Stimulated activated CD4-positive, alpha-beta T cell treated with anti-CD3 and anti-CD28 coated beads, Interleukin-15, amount 100 ng/mL, for 48 hours (primary cell): ENCODE data around the gene TATDN3.
"Not testable (repeated sequence)": the region's sequence is repeated elsewhere in the genome, so short reads cannot be mapped to it uniquely, and the experiment has no call there.

Experiments used
- DNase-seq, 2 donors: peaks; one replicate each; pipeline ENCODE4 v3.0.0-alpha.2; 2020; ENCODE audit warnings: low read depth in 2 of 2

TATDN3 gene

DNA sequence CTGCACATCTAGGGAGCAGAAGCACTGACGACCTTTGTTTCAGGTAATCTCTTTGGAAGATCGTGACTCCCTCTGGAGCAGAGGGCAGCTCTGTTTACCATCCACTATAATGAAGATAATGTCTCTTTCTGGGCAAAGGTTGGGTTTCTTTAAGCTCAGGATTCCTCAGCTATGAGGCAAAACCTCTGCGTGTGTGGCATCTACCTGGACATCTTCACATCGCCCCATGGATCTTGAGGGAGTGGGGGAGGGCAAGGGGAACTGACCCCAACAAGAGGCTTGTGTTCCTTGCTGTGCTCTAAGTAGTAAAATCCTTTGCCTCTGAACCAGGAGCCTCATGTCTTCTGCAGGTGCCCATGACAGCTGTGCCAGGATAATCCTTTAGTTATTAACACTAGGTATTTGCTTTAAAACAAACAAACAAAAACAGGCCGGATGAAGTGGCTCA lies 36.2 kb downstream of the TATDN3 start:
- DNase-seq = no peak

DNA sequence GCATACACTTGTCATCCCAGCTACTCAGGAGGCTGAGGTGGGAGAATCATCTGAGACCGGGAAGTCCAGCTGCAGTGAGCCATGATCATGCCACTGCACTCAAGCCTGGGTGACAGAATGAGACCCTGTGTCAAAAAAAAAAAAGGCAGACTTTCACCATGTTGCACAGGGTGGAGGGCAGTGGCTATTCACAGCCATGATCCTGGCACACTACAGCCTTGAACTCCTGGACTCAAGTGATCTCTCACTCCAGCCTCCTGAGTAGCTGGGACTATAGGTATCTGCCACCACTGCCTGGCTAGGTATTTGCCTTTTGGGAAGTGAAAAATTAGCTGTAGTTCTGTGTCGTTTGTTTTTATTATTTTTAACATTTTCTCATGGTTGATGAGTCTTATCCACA lies 36.7 kb downstream of the TATDN3 start:
- DNase-seq = no peak

DNA sequence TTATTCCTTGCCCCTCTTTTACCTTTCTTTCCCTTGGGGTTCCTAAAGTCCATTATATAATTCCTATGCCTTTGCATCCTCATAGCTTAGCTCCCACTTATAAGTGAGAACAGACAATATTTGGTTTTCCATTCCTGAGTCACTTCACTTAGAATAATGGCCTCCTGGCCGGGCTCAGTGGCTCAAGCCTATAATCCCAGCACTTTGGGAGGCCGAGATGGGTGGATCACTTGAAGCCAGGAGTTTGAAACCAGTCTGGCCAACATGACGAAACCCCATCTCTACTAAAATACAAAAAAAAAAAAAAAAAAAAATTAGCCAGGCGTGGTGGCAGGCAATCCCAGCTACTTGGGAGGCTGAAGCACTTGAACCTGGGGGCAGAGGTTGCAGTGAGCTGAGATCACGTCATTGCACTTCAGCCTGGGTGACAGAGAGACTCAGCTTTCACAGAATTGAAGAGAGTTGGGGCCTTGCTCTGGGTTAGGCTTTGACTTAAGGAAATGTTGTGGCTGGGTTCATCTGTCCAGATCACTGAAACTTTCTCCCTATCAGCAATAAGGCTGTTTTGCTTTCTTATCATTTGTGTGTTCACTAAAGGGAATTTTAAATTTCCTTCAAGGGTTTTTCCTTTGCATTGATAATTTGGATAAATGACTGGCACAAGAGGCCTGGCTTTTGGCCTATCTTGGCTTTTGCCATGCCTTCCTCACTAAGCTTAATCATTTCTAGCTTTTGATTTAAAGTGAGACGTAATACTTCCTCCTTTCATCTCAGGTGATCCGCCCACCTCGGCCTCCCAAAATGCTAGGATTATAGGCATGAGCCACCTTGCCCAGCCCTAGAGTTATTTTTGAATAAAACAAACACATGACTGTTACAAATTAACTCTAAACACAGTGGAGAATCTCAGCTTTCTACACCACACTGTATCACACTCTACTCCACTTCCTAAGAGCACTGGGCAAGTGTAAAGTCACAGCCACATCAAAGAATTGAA lies 41.8 kb downstream of the TATDN3 start:
- DNase-seq = not testable (repeated sequence)

DNA sequence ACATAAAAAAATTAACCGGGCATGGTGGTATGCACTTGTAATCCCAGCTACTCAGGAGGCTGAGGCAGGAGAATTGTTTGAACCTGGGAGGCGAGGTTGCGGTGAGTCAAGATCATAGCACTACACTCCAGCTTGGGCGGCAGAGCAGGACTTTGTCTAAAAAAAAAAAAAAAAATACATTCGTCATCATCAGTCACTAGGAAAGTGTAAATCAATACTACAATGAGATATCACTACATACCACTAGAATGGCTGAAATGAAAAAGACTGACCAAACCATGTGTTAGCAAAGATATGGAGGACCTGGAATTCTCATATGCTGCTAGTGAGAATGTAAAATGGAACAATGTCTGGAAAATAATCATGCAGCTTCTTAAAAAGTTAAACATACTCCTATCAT lies 46.5 kb downstream of the TATDN3 start:
- no peak for DNase-seq

DNA sequence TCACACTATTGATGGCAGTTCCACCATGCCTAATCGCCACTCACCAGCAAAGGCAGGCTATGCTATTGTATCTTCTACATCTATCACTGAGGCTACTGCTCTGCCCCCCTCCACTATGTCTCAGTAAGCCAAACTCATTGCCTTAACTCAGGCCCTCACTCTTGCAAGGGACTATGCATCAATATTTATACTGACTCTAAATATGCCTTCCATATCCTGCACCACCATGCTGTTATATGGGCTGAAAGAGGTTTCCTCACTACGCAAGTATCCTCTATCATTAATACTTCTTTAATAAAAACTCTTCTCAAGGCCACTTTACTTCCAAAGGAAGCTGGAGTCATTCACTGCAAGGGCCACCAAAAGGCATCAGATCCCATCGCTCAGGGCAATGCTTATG lies 52.8 kb downstream of the TATDN3 start:
- DNase-seq = not testable (repeated sequence)

DNA sequence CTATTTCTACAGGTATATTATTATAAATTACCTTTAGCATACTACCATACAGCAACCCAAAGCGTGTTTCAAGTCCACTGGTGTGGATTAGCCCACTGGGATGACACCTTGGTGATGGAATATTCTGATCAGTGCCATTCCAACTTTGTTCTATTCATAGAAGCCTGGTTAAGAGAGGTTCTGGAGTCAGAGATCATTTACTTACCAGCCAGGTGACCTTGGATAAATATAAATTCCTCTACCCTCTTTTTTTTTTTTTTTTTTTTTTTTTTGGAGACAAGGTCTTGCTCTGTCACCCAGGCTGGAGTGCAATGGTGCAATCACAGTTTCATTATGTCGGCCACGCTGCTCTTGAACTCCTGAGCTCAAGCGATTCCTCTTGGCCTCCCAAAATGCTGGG lies 55.9 kb downstream of the TATDN3 start, which contains the start of gene SPATA45:
Gene SPATA45, minus strand, starts transcription at position 101 of the 400 bp plus-strand sequence. CDS start 11,500 bp downstream, outside the sequence.
- no peak for DNase-seq

DNA sequence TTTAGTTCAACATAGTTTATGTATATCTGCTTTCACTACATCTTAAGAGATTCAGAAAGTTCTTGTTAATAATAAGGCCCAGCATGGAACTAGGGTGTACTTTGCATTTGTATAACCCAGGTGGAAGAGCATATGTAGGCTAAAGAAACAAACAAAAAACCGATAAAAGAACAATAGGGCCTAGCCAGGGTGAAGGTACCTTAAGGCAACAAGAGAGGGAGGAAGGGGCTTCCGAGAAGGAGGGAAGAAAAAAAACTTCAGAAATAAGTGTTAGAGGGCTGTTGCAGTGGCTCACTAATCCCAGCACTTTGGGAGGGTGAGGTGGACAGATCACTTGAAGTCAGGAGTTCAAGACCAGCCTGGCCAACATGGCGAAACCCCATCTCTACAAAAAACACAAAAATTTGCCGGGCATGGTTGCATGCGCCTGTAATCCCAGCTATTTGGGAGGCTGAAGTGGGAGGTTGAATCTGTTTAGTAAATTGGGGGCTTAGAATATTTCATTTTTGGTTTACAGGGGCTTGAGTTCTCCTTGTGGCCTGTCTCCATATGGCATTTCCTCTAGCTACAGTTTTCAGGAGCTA lies 60.5 kb downstream of the TATDN3 start:
- DNase-seq = no peak

DNA sequence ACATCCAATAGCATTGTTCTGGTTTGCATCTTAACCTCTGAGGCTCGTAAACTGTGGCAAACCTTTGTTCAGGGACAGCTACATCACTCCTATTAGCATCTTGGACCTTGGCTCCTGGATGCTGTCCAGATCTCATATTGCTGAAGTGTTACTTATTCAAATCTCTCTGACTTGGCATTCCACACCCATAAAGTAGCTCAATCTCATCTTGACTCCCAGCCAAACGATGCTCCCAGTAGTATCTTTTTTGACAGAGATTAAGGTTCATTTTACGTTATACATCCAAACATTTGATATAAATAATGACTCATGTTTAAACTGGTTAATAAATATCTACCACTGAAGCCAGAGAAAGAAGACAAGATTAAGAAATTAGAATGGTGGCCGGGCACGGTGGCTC lies 62.0 kb downstream of the TATDN3 start:
- DNase-seq = no peak

DNA sequence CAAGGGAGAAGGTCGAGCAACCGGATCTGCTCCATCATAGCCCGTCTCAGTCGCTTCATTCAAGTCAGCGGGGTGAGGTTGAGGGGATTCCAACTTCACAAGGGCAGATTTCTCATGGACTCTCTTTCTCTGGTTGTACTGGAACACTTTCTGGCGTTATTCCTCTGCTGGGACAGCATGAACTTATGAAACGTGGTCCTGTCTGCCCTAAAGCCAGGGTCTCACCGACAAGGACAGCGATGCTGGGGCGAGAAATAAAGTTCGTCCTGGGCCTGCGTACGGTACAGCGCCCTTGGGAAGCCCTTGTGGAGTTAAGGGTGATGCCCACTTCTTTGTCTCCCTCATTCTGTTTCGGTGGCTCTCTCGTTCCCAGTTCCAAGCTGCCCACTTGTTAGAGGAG lies 65.1 kb downstream of the TATDN3 start:
- DNase-seq = no peak

DNA sequence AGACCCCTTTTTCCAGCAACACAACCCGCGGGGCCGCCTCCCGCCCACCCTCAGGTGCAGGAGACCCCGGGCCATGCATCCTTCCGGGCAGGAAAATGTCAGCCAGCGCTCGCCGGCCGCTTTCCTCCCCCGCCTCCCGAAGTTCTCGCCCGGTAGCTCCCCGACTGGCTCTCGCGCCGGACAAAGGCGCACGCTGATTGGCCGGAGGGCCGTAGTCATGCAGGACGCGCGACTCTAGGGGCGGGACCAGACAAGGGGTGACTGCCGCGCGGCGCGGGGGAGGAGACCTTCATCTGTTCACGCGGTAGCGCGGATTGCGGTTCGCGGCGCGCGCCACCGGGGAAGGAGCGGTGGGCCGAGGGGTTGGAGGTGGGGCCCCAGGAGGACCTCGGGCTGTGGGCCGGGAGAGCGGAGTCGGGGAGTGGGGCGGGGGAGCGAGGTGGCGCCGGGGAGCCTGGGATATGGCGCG lies 66.3 kb downstream of the TATDN3 start, which contains the start of gene FLVCR1:
Gene FLVCR1, plus strand, starts transcription at position 284 of the 469 bp plus-strand sequence. Its CDS starts 178 bp downstream, at position 462.
- DNase-seq = peak; percentile 93 to 94

DNA sequence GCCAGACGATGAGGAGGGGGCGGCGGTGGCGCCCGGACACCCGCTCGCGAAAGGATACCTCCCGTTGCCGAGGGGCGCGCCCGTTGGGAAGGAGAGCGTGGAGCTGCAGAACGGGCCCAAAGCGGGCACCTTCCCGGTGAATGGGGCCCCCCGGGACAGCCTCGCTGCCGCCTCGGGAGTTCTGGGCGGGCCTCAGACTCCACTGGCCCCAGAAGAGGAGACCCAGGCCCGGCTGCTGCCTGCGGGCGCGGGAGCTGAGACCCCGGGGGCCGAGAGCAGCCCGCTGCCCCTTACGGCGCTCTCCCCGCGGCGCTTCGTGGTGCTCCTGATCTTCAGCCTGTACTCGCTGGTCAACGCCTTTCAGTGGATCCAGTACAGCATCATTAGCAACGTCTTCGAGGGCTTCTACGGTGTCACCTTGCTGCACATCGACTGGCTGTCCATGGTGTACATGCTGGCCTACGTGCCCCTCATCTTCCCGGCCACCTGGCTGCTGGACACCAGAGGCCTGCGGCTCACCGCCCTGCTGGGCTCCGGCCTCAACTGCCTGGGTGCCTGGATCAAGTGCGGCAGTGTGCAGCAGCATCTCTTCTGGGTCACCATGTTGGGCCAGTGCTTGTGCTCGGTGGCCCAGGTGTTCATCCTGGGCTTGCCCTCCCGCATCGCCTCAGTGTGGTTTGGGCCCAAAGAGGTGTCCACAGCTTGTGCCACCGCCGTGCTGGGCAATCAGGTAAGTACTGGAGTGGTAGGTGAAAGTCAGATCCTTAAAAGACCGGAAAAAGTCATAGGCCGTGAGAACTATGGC lies 67.0 kb downstream of the TATDN3 start:
- no peak for DNase-seq

DNA sequence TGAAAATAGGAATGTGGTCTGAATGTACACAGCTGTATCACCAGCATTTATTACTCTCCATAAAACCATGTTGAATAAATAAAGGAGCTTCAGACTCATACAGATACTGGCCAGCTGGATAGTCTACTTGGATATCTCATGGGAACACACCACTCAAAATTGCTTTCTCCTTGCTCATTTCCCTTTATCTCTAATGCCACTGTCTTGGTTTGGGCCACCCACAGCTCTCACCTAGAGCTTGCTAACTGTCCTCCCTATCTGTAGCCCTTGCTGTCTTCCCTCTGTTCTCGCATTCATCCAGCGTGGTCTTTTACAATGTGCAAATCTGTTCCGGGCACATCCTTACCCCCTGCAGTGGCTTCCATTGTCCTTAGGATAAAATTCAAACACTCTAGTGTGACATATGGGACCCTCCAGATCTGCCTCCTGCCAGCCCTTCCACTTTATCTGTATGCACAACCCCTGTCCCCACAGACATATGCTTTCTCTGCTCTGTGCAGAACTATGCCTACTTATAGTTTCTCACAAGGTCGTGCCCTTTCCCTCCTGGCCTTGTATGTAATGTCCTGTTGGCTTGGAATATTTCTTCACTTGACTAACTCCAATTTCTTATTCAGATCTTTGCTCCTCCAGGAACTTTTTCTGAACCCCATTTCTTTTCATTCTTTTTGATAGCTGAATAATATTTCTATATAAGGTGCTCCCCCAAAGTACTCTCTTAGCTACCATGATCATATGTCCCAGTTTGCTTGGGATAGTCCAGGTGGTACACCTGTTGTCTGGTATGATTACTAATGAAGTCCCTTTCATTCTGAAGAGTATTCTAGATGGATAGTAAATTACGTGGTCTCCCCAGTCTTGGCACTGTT lies 69.3 kb downstream of the TATDN3 start:
- no peak for DNase-seq

DNA sequence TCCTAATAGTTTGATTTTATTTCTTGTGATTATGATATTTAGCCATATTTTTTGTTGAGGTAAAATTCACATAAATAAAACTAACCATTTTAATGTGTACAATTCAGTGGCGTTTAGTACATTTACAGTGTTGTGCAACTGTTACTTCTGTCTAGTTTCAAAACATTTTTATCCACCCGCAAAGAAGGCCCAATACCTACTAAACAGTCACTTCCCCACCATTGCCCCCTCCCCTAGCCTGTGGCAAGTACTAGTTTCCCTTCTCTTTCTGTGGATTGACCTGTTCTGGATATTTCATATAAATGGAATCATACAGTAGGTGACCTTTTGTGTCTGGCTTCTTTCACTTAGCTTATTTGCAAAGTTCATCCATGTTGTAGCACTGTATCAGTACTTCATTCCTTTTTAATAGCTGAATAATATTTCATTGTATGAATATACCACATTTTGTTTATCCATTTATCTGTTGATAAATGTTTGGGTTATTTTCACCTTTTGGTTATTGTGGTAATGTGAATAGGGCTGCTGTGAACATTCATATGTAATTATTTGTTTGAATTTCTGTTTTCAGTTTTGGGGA lies 70.5 kb downstream of the TATDN3 start:
- no peak for DNase-seq

DNA sequence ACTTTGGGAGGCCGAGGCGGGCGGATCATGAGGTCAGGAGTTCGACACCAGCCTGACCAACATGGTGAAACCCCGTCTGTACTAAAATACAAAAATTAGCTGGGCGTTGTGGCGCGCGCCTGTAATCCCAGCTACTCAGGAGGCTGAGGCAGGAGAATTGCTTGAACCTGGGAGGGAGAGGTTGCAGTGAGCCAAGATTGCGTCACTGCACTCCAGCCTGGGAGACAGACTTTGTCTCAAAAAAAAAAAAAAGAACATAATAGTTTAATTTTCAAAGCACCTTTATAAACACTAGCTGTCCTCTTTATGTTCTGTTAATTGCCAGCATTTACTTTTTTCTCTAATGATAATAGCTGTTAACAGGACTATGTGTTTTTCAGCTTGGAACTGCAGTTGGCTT lies 71.7 kb downstream of the TATDN3 start:
- not testable (repeated sequence) for DNase-seq

DNA sequence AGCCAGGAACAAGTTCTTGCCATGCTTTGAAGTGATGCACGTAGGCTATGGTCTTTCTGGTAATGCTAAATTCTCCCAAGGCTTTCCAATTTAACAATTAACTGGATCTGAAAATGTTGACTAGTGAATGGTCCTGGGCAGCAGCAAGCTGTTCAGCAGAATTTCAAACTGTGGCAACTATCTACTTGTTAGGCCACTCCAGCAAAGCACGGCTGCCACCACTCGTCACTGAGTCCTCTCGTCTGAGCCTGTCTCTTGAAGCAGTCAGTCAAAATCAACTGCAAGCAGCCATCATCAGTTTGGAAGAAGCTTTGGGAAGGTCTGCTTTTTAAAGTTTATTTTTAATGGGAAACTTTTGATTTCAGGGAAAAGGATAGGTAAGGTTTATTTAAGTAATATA lies 72.5 kb downstream of the TATDN3 start:
- no peak for DNase-seq
